Coronary artery (tissue), 2 donors: ENCODE data around the gene FTHL17.

Experiments
- DNase-seq: peaks from one replicate; pipeline ENCODE4 v3.0.0-alpha.2; 2017; ENCODE audit warnings: low spot score
- H3K27ac ChIP-seq, 2 donors: fragments of 200-600 bp; sonication (generic); one replicate each; pipeline ENCODE4 v1.5.1; 2016 to 2019
- H3K4me3 ChIP-seq: fragments of 200-600 bp; sonication (generic); 2 replicates; pipeline ENCODE4 v1.5.1; 2016; ENCODE audit warnings: mild to moderate bottlenecking, moderate library complexity
- TF ChIP-seq, protein P1 (sequence below): fragments of 200-600 bp; sonication (generic); IDR thresholded peaks from one replicate; pipeline ENCODE4 v1.5.1; 2019; ENCODE audit warnings: antibody characterized with exemption

The FTHL17 gene

DNA sequence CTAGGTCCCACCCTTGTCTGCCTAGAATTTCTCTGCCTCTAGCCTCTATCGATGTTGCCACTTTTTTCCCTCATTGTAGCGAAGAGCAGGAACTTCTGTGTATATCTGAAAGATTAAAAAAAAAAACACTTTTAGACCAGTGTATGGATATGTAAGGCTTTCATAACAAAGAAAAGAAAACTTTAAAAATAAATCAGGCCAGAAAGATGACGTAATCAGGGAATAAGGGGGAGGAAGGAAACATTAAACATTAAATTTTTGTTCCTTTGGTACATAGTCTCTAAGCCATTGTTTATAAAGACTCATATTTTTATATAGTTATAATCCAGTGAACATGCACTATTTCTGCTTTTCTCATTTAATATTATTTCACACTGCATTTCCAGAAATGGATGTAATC is 26.2 kb upstream of the FTHL17 start:
- Histone ChIP-seq H3K4me3 (no peak overlapping the region), H3K27ac (no peak overlapping the region)
- DNase-seq = no peak
- TF ChIP-seq, protein P1, sequence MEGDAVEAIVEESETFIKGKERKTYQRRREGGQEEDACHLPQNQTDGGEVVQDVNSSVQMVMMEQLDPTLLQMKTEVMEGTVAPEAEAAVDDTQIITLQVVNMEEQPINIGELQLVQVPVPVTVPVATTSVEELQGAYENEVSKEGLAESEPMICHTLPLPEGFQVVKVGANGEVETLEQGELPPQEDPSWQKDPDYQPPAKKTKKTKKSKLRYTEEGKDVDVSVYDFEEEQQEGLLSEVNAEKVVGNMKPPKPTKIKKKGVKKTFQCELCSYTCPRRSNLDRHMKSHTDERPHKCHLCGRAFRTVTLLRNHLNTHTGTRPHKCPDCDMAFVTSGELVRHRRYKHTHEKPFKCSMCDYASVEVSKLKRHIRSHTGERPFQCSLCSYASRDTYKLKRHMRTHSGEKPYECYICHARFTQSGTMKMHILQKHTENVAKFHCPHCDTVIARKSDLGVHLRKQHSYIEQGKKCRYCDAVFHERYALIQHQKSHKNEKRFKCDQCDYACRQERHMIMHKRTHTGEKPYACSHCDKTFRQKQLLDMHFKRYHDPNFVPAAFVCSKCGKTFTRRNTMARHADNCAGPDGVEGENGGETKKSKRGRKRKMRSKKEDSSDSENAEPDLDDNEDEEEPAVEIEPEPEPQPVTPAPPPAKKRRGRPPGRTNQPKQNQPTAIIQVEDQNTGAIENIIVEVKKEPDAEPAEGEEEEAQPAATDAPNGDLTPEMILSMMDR = no peak

DNA sequence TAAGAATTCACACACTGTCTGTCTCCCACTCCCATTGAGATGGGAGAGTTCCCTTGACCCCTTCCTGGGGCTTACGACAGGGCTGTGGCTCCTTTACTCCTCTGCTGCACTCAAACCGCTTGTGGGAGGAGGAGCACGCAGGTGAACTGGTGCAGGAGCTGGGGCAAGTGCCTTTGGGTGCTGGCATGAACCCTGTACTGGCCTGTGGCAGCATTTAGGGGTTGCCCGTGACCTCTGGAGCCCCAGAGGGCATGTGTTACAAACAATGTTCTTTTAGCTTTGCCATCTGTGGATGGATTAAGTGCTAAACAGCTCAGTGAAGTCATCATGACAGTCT is 21.8 kb upstream of the FTHL17 start:
- DNase-seq = no peak
- H3K27ac ChIP-seq = no peak overlapping the region
- TF ChIP-seq, protein P1 = no peak
- H3K4me3 ChIP-seq = no peak overlapping the region

DNA sequence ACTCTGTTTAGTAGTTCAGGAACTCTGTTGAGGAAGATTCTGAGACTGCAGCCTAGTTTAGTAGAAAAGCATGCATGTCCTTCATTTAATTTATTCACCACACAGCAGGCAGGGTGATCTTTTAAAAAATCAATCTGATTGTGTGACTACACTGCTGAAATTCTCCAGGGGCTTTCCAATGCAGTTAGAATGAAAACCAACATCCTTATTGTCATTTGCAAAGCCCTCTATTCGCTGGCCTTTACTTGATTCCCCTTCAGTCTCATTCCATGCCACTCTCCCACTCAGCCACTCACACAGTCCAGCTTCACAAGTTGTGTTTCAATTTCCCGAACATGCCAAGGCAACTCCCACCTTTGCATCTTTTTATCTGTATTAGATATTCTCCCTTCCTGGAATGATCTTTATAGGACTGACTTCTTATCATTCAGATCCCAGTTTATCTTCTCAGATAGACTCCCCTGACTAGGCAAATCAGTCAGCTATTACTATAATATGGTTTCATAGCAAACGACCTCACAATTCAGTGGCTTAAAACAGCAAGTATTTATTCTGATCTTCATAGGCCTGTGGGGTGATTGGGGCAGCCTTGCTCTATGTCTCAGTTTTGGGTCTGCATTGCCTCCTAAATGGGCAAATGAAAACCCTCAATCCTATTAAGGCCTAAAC is 21.3 kb upstream of the FTHL17 start:
- no peak overlapping the region for H3K4me3 ChIP-seq
- DNase-seq = no peak
- H3K27ac ChIP-seq = no peak overlapping the region
- TF ChIP-seq, protein P1 = no peak

DNA sequence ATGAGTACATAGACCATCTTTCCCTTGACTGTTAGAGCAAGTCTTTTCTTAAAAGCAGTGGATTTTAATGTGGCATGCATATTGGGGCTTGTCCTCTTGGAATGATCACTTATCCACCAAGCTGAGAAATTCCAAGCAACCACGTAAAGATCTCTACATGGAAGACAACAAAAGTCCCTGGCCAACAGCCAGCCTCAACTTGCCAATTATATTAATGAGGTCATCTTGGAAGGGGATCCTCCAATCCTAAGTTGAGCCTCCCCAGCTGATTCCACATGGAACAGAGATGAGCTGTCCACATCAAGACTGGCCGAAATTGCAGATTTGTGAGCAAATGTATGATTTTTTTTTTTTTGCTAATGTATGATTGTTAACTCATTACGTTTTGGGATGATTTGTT is 20.6 kb upstream of the FTHL17 start:
- no peak for DNase-seq
- no peak overlapping the region for H3K4me3 ChIP-seq
- H3K27ac ChIP-seq = no peak overlapping the region
- TF ChIP-seq, protein P1 = no peak

DNA sequence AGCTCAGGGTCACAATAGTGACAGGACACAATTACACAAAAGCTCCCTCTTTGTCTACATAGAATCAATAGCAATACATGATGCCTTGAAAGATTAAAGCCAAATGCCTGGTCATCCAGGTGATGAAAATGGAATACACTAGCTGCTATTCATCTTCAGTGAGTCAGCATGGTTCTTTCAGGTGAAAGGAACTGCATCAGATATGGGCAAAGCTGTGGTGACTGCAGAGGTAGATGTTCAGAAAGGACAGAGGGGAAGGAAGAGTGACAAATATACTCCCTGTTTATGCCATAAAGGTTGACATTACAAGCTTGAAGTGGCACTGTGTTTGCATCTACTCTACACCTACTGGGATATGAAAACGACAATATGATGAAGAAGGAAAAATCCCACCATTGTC is 20.0 kb upstream of the FTHL17 start:
- TF ChIP-seq, protein P1 = no peak
- no peak for DNase-seq
- Histone ChIP-seq H3K4me3 (no peak overlapping the region), H3K27ac (no peak overlapping the region)

DNA sequence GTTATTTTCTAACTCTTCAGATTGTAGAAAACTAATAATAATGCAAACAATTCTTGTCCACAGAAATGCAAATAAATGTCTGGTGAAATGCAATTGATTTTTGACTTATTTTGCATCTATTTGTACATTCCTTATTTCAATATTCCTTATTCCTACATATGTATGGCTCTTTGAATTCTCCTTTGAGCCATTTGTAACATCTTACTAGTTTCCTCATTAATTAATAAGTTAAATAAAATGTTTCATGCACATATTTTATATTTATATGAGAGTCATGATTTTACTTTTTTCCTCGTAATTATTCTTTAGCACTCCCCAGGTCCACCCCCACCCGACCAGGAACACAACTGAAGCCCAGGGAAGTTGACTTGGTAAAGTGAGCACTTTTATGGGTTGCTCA is 2.7 kb upstream of the FTHL17 start:
- H3K27ac ChIP-seq = no peak overlapping the region
- H3K4me3 ChIP-seq = no peak overlapping the region
- TF ChIP-seq, protein P1 = no peak
- no peak for DNase-seq

DNA sequence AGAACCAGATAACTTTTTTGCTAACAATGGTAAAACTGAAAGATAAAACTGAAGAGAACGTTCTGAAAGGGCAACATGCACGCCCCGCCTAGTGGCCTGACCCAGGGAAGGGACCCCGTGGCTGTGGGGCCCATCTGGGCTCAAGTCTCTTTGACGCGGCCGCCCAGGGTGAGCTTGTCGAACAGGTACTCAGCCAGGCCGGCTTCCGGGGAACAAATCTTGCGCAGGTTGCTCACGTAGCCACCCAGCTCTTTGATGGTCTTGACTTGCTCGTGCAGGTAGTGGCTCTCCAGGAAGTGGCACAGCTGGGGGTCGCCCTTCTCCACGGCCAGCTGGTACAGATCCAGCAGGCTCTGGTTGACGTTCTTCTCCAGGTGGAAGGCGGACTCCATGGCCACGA is 579 bp downstream of the FTHL17 start:
- Histone ChIP-seq H3K4me3 (no peak overlapping the region), H3K27ac (no peak overlapping the region)
- no peak for DNase-seq
- TF ChIP-seq, protein P1 = no peak
